Measurements from ENCODE around the gene ABCC1. TPM values are rescaled to one million over a fixed set of nuclear protein-coding genes. Genes with fewer than 3 reads are reported as not detected.

ABCC1 gene
- total and polyA plus RNA-seq, 2 of the 8 experiments (the other 6 are each of a cell fraction or from before 2014, with no cell fraction given): 42.6 to 66.8 TPM

DNA sequence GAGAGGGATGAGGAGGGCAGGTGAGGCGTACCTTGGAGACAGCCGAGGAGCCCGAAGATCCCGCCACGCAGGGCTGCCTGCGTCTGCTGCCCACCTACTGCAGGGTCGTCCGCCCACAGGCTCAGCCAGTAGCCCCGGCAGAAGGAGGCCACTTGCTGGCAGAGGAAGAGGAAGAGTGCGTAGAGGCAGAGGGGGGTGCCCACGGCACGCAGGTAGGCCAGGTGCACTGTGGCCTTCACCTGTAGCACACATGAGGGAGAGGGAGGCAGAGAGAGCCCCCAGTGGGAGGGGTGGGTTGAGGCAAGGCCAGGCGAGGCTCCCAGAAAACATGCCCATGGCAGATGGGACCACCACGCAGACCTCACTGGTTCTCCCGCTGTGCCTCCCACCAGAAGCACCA, 220.2 kb downstream of the ABCC1 start:
- H4K91ac ChIP-seq (replicated peaks; ENCODE audit: insufficient read length, low read length): no peak overlapping the region
- FAIRE-seq (no peak), DNase-seq (ENCODE audit: low read depth in 1 of 2, low spot score in 2 of 2) (no peak)
- H3K4ac ChIP-seq (replicated peaks; ENCODE audit: insufficient read length, low read depth, low read length): no peak overlapping the region
- H2BK15ac ChIP-seq (ENCODE audit: low read length): no peak overlapping the region
- H2AK5ac ChIP-seq (ENCODE audit: low read depth, low read length): no peak overlapping the region
- H3K23me2 ChIP-seq (ENCODE audit: low read depth, low read length): peaks cover 9% of the 10 kb centered on the region; the same call in 1 of the 2 replicates
- no peak overlapping the region for H4K5ac ChIP-seq (ENCODE audit: insufficient read length, low read depth, low read length)
- H3K4me3 ChIP-seq (ENCODE audit: extremely low read depth in 1 of 4, insufficient read depth in 2 of 4, low read depth in 3 of 4, low read length in 4 of 4): no peak overlapping the region
- POLR2A ChIA-PET (ENCODE audit: partially characterized antibody): no interaction called here
- no peak overlapping the region for H3K56ac ChIP-seq (replicated peaks; ENCODE audit: insufficient read length, low read depth, low read length)
- H3K4me1 ChIP-seq (replicated peaks in 1 of 4; ENCODE audit: control insufficient read depth in 3 of 4, insufficient read depth in 4 of 4, low read length in 3 of 4): no peaks in the 10 kb centered on the region
- H3K9me3 ChIP-seq (ENCODE audit: insufficient read depth in 2 of 2, low read depth in 1 of 2, low read length in 1 of 2): no peaks in the 10 kb centered on the region
- no peak overlapping the region for H3K23ac ChIP-seq (ENCODE audit: insufficient read length)
- H3K27ac ChIP-seq (ENCODE audit: low read depth, low read length): no peak overlapping the region
- H4K20me1 ChIP-seq (replicated peaks in 1 of 2; ENCODE audit: control insufficient read depth in 1 of 2, insufficient read depth in 2 of 2, low read length in 2 of 2): no peaks in the 10 kb centered on the region
- no peak overlapping the region for H3K9ac ChIP-seq (replicated peaks in 1 of 4; ENCODE audit: extremely low read depth in 1 of 4, low read depth in 3 of 4, low read length in 3 of 4)
- no peaks in the 10 kb centered on the region for H3K79me1 ChIP-seq (ENCODE audit: low read depth, low read length)
- no peak overlapping the region for H2BK20ac ChIP-seq (ENCODE audit: low read length)
- no peak overlapping the region for H2BK5ac ChIP-seq (ENCODE audit: low read depth, low read length)
- no peak overlapping the region for H2BK12ac ChIP-seq (ENCODE audit: low read depth, low read length)
- 90% methylated on average over 14 of the region's 15 CpGs; no CpG with 5 or more reads in 1 of the 2 experiments for WGBS, 2 experiments (ENCODE audit: extremely low coverage in 1 of 2, insufficient coverage in 1 of 2, insufficient read length in 1 of 2, insufficient replicate concordance in 2 of 2, low coverage in 1 of 2, low lambda C conversion rate in 2 of 2, missing lambda C conversion rate in 1 of 2)
- no peak overlapping the region for H2BK120ac ChIP-seq (replicated peaks; ENCODE audit: low read depth, low read length)
- H3K79me2 ChIP-seq (ENCODE audit: control insufficient read depth in 1 of 2, insufficient read depth in 2 of 2, low read length in 2 of 2): no peaks in the 10 kb centered on the region
- no peaks in the 10 kb centered on the region for H3K27me3 ChIP-seq (replicated peaks in 1 of 4; ENCODE audit: control insufficient read depth in 3 of 4, extremely low read depth in 1 of 4, insufficient read depth in 3 of 4, low read length in 3 of 4)
- no peak overlapping the region for H3K14ac ChIP-seq (ENCODE audit: insufficient read length)
- no peak overlapping the region for H3K4me2 ChIP-seq (ENCODE audit: insufficient read depth in 1 of 2, low read depth in 2 of 2, low read length in 2 of 2)
- H3K36me3 ChIP-seq (ENCODE audit: control insufficient read depth in 2 of 4, insufficient read depth in 4 of 4, low read length in 3 of 4): no peaks in the 10 kb centered on the region
- no peak for TF ChIP-seq NANOG (IDR thresholded peaks at IDR 0.05; ENCODE audit: insufficient read depth, low read depth, low read length, poor library complexity, severe bottlenecking)
- TF ChIP-seq CBX8 (IDR thresholded peaks at IDR 0.05; ENCODE audit: borderline replicate concordance, low read depth, low read length): no peak
- no peak for TF ChIP-seq YY1 (IDR thresholded peaks at IDR 0.05; ENCODE audit: low read depth, low read length)
- TF ChIP-seq EP300 (IDR thresholded peaks at IDR 0.05; ENCODE audit: borderline replicate concordance in 1 of 2, low read depth in 2 of 2, low read length in 2 of 2): no peak
- TF ChIP-seq EZH2 (IDR thresholded peaks at IDR 0.05; ENCODE audit: low read depth, low read length, severe bottlenecking): no peak
- TF ChIP-seq TAF7 (optimal IDR thresholded peaks at IDR 0.05; ENCODE audit: borderline replicate concordance, low read depth, low read length): no peak
- TF ChIP-seq JUN (IDR thresholded peaks at IDR 0.05; ENCODE audit: low read depth, low read length): no peak
- TF ChIP-seq GABPA (IDR thresholded peaks at IDR 0.05; ENCODE audit: borderline replicate concordance, insufficient read depth, low read length): no peak
- no peak for TF ChIP-seq BACH1 (IDR thresholded peaks at IDR 0.05; ENCODE audit: low read length)
- no peak for TF ChIP-seq TCF12 (IDR thresholded peaks at IDR 0.05; ENCODE audit: low read depth, low read length)
- H2AFZ ChIP-seq (ENCODE audit: low read length): no peak overlapping the region
- no peak overlapping the region for H4K8ac ChIP-seq (ENCODE audit: extremely low read depth, insufficient read depth, low read length)
- no peak overlapping the region for H3K18ac ChIP-seq (ENCODE audit: extremely low read depth, low read length)
- CTCF ChIA-PET (ENCODE audit: partially characterized antibody): interaction anchor here (0.9 to 2.1 kb wide), 3 partner anchors 18 to 442 kb away, joined by 3 to 6 read pairs (median 4); no protein-coding TSS in a partner anchor
